ENCODE results near the gene SYNJ2. TPM values are rescaled to one million over a fixed set of nuclear protein-coding genes. Genes with fewer than 3 reads are reported as not detected.
A peak's percentile ranks its signal among the peaks of the same experiment; 100 is the strongest.

The SYNJ2 gene
- total RNA-seq, 1 donor from 2014 or later, result 22.5 TPM

DNA sequence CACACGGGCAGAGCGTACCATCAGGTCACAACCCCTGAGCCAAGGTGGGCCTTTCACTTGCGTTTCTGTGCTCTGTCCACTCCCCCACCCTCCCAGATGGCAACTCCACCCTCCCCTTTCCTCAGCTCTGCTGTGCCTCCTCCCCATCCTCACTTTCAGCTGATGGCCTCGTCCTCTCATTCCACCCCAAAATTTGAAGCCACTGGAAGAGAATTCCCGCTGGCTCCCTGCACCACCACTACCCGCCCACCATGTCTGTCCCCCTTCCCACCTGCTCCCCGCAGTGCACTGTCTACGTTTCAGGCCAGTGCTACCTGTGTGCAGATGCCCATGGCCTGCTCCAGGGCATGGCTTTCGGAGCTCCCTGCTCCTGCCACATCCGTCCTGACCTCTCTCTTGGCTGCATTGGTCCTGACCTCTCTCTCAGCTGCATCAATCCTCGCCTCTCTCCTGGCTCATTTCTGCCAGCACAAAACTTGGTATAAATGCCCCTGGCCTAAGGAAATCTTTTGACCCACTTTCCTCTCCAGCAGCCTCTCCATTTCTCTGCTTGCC is 24.0 kb downstream of the SYNJ2 start:
- ATAC-seq, result no peak
- DNase-seq (ENCODE audit: low spot score), result no peak

DNA sequence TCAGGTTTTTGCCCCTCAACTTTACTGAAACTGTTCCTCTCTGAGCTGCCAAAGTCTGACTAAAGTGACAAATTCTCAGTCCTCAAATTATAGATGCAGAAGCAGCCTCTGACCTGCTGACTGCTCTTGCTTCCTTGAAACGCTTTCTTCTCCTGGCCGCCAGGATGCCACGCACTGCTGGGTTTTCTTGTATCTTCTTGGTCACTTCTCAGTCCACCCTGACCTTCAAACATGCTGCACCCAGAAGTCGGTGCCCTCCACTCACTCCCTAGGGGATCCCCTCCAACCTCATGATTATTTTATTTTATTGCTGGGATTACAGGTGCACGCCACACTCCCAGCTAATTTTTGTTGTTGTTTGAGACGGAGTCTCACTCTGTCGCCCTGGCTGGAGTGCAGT is 24.7 kb downstream of the SYNJ2 start:
- DNase-seq (ENCODE audit: low spot score), result no peak
- intact Hi-C loops (cut with DNase I), result no loop called here
- ATAC-seq, result no peak

More for the DNA sequence above, 24.0 kb downstream of the SYNJ2 start:
- intact Hi-C loops (cut with DNase I), result no loop called here

DNA sequence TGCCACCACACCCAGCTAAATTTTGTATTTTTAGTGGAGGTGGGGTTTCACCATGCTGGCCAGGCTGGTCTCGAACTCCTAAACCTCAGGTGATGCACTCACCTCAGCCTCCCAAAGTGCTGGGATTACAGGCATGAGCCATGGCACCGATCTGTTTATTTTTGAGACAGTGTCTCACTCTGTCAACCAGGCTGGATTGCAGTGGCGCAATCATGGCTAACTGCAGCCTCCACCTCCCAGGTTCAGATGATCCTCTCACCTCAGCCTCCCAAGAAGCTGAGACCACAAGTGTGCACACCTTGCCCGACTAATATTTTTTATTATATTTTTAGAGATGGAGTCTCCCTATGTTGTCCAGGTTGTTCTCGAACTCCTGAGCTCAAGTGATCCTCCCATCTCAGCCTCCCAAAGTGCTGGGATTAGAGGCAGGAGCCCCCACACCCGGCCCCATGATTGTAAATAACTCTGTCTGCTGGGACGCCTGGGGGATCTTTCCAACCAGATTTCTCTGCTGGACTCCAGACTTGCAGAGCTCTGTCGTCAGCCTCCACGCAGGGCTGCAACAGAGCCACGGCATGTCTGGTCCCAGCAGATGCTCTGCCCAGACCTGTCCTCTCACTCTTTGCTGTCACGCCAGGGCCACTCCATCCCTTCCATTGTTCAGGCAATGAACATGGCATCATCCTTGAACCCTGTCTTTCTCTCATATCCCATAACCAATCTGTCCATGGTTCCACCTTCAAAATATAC is 25.3 kb downstream of the SYNJ2 start:
- ATAC-seq (no peak), DNase-seq (ENCODE audit: low spot score) (no peak)
- intact Hi-C loops (cut with DNase I), result no loop called here

DNA sequence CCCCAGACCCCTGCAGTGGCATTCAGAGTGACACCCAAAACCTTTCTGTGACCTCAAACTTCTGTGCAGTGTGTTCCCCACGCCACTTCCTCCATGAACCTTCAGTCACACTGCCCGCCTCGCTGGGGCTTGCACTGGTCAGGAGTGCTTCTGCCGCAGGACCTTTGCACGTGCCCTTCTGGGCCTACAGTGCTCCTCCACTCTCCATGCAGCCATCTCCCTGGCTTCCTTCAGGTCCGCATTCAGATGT is 27.1 kb downstream of the SYNJ2 start:
- ATAC-seq (no peak), DNase-seq (ENCODE audit: low spot score) (no peak)
- intact Hi-C loops (cut with DNase I), result no loop called here

DNA sequence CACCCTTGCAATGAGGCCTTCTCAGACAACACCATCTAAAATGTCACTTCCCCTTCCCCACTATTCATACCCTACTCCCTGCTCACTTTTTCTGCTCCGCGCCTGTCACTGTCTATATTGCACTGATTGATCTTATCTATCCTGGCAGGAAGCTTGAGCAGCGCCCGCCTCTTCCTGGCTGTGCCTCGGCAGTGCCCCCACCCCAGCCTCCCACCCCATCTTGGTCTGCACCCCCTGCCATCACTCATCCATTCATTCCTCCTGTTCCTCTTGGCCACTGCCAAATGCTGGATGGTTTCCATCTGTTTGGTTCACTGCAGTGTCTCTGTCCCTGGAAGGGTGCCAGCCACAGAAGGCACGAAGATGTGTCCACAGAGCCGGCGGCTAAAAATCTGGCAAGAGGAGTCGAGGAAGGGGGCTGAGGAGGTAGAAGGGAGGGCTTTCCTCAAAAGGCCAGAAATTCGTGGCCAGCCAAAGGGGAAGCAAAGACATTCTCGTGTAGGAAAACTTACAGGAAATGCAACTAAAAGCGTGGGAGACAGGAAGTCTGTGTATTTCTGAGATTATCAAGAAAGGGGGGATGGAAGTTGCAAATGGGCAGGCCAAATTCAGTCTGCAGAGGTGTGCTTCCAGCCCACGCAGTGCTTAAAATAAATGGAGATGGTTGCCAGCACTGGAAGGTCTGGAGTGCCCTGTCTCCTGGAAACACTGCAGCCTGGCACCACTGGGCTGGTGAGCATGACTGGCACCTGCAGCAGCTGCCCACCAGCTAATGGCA is 27.6 kb downstream of the SYNJ2 start:
- DNase-seq (ENCODE audit: low spot score) (no peak), ATAC-seq (peak; percentile 13)
- intact Hi-C loops (cut with DNase I), result no loop called here

DNA sequence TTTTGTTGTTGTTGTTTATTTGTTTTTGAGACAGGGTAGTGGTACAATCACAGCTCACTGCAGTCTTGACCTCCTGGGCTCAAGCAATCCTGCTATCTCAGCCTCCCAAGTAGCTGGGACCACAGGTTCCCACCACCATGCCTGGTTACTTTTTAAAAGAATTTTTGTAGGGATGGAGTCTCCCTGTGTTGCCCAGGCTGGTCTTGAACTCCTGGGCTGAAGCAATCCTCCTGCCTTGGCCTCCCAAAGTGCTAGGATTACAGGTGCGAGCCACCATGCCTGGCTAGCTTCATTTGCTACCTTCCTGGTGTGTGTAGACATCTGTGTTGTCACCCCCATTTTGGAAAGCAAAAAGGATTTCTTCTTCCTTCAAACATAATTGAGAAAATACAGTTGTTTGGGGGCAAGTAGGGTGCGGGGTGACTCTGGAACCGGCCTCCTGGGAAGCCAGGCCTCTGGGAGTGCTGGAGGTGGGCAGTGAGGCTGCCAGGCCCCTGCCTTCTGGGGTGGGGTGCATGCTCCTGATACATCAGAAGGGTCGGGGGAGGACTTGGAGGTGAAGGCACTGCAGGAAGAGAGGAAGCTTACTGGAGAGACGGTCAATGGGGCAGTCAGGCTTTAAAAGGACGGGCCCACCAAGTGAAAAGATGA is 28.4 kb downstream of the SYNJ2 start:
- DNase-seq (ENCODE audit: low spot score) (no peak), ATAC-seq (no peak)
- intact Hi-C loops (cut with DNase I), result no loop called here

DNA sequence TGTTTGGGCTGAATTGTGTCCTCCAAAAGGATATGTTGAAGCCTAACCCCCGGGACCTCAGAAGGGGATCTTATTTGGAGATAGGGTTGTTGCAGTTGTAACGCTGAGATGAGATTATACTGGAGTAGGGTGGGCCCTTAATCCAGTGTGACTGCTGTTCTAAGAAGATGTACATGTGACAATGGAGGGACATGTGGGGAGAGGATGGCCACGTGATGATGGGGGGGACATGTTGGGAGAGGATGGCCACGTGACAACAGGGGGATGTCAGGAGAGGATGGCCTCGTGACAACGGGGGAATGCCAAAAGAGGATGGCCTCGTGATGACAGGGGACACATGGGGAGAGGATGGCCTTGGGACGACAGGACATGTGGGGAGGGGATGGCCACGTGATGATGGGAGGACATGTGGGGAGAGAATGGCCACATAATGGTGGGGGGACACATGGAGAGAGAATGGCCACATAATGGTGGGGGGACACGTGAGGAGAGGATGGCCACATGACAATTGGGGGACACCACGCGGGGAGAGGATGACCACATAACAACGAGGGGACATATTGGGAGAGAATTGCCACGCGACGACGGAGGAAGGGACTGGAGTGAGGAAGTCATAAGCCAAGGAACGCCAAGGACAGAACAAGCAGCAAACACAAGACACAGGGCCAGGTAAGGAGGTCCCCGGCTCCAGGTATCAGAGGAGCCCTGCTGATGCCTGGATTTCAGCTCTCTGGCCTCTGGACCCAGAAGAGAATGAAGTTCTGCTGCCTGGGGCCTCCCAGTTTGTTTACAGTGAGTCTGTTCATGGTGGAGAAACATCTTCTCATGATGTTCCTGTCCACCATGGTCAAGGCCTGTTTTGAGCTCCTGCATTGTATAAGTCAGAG is 29.2 kb downstream of the SYNJ2 start:
- peak; percentile 45 for DNase-seq (ENCODE audit: low spot score)
- peak; percentile 11 for ATAC-seq
- intact Hi-C loops (cut with DNase I), result no loop called here

DNA sequence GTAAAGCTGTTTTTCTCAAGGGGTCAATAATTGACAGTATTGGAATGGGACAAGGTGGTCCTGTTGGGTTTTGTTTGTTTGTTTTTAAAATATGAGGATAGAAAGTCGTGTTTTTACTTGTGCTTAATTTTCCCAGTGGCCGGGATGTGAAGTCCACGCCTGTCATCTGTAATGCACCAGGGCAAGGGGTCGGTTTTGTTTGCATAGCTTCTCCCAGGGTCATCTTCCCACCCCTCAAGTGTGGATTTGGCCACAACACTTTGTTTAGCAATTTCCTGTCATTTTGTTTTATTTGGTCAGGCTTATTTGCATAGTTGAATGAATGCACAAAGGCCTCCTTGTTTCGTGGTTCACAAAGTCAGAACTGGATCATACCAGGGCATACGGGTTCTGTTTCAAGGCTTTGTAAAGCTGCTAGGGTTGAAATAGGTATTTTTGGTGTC is 29.8 kb downstream of the SYNJ2 start:
- peak; percentile 88 for ATAC-seq
- DNase-seq (ENCODE audit: low spot score), result peak; percentile 50
- intact Hi-C loops (cut with DNase I), result no loop called here

DNA sequence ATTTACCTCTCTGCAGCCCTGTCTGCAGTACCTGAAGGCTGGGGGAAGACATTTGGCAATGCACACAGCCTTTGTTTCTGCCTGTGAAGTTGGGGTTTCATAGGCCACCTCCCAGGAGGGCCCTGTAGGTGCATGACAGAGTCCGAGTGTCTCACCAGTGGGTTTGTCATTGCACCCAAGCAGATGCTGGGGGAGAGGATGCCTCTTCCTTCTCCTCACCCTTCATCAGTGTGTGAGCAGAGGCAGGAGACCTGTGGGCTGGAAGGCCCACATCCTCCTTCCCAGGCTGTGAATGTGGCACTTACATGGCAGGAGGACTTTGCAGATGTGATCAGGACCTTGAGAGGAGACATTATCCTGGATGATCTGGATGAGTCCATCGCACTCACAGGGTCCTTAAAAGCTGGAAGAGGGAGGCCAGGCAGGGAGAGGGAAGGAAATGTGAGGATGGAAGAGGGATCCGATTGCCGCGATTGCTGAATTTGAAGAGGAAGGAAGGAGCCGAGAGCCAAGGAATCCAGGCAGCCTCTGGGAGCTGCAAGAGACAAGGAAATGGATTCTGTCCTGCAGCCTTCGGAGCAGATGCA is 30.4 kb downstream of the SYNJ2 start:
- ATAC-seq, result peak; percentile 20
- intact Hi-C loops (cut with DNase I), result no loop called here
- DNase-seq (ENCODE audit: low spot score), result no peak

DNA sequence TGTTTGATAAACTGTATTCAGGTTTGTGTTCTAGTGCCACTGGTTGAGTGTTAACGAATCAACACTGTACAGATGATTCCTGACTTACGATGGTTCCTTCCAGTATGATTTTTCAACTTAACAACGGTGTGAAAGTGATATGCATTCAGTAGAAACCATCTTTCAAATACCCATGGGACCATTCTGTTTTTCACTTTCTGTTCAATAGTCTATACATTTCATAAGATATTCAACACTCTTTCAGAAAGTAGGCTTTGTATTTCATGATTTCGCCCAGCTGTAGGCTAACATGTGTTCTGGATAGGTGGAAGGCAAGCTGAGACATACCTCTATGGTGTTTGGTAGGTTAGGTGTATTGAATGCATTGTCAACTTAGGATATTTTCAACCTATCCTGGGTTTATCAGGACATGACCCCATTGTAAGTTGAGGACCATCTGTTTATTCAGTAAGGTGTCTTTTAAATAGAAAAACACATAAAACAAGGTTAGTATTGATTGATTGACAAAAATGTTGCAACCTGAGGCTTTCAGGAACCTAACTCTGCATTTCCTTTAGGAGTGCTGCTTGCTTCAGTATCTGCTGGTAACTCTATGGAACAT is 32.3 kb downstream of the SYNJ2 start:
- ATAC-seq (no peak), DNase-seq (ENCODE audit: low spot score) (no peak)
- intact Hi-C loops (cut with DNase I), result no loop called here

DNA sequence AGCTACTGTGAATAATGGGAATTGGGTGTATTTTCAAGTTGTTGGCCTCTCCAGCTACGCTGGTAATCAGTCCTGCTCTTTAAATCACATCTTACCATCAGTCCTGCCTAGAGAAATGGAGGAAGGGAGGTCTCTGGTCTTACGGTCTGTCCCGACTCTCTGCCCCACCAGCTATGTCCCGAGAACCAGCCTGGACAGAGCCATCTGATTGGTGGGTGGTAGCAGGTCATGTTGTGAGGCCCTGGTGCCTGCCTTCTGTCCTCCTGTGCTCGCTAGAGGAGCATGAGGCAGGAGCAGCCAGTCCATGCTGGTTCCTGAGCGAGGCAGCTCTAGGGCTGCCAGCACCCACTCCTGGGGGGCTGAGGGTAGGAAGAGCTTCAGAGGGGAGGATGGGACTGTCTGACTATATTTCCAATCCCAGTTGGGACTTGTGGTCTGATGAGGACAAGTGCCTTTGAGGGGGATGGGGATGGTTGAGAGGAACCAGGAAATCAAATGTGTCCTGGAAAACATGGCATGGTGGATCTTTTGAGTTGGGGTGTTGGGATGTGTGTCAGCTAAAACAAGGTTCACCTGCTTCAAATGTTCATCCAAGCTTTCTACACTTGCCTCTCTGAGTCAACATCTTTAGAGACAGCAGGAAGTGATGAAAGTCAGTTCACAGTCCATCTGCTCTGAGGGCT is 33.0 kb downstream of the SYNJ2 start:
- no peak for ATAC-seq

DNA sequence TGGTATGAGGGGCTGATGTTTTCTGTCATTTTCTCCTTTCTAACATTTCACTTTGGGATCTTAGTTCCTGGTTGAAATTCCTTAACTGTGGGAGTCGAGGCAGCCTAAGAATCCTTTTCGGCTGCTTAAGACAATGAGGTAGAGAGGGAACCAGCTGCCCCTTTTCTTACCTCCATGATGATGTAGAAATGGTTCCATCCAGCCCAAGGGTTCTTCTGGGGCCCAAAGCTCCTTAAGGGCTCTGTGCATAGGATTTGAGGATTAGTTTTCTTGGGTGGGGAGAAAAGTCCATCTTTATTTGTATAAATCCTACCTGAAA is 33.5 kb downstream of the SYNJ2 start:
- intact Hi-C loops (cut with DNase I), result no loop called here
- ATAC-seq (no peak), DNase-seq (ENCODE audit: low spot score) (no peak)

More for the DNA sequence above, 33.0 kb downstream of the SYNJ2 start:
- intact Hi-C loops (cut with DNase I), result no loop called here
- no peak for DNase-seq (ENCODE audit: low spot score)

DNA sequence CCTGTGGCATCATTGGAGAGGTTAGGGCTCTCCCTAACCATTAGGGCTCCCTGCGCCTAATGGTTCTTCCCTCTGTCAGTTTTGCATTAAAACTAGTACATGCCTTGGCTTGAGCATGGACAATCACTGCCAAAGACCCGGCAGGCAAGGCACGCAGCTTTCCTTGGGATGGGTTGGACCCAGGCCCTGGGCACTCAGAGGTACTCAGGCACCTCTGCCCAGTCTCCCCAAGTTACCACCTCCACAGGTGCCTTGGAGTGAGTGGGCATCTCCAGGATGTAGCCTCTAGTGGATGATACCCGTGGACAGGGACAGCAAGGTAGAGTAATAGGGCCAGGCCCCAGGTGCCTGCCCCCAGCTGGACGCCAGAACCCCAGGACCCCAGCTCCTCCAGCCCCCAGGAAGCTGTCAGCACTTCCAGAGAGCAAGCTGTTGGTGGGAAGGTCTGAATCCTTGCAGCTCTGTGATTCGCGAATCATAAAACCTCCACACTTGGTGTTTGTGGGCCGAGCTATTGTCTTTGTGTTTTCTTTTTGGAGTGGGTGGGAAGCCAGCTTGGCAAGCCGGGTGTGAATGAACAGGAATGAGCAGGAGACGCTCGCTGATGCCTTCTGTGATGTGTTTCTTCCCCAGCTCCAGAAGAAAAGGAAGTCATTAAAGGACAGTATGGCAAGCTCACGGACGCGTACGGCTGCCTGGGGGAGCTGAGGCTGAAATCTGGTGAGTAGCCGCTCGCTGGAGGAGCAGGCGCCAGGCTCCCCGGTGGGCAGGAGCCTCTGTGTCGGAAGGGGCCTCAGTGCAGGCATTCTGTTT is 35.1 kb downstream of the SYNJ2 start:
- DNase-seq (ENCODE audit: low spot score) (no peak), ATAC-seq (peak; percentile 30)
- intact Hi-C loops (cut with DNase I), result no loop called here

DNA sequence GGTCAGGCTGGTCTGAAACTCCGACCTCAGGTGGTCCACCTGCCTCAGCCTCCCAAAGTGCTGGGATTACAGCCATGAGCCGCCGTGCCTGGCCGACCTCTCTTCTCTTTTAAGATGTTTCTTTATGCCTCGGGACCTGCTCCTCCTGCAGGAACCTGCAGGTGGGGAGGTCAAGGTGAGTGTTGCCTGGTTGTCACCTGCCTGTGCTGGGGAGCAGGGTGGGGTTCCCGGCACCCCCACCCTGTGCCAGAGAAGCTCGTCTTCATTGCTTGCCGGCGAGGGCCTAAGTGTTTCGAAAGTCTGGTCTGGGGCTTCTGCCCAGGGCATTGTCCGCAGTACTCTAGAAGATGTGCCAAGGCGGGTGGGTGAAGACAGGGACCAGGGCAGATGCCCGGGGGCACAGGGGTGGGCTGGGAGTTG is 36.0 kb downstream of the SYNJ2 start:
- no peak for DNase-seq (ENCODE audit: low spot score)
- no peak for ATAC-seq
- intact Hi-C loops (cut with DNase I), result no loop called here

DNA sequence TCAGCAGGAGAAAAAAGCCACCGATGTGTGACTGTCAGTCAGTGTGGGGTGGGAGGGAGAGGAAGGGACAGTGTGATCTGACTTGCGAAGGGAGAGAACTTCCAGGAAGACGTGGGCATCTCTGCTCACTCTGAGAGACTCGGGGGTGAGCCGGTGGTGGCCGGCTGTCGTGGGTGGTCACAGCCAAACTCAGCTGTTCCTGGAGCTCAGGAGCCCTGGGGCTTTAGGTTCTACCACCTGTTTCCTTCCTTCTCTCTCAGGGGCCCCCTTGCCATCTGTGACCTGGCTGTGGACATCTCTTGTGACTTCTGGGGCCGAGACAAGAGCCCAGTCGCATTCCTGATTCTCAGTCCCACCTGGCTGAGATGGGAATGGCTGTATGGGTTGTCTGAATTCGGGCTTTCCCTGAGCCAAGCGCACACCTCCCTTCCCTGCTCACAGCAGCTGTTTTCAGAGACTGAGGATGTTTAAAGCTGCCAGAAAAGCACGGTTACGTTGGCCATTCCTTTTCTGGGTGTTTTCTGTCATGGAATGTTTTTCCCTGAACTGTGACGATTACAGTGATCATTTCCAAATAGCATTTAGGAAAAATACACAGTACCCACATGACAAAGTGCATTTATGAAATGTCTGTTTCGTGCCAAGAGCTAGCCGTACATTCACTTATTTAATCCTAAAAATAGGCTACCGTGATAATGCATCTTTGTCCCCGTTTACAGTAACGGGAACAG is 36.5 kb downstream of the SYNJ2 start:
- peak; percentile 44 for ATAC-seq
- intact Hi-C loops (cut with DNase I), result no loop called here

DNA sequence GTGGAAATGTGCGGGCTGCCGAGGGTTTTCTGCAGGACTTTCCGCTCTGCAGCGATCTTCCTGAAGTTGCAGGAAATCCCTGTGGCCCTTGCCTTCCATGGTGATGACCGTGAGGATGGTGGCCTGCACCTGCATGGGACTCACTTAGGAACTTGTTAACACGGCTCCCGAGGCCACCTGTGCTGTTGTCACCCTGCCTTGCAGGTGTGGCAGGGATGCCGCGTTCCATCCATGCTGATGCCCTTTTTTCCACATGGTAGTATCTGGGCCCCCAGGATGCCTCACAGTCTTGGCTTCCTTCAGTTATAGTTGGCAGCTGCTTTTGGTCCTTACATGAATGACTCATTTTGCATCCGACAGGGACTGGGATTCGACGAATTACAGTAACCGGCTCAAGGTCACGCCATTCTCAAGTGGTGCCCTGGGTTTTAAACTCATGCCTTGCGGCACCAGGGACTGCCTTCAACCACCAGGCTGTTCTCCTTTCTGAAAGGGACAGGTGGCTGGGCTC is 37.2 kb downstream of the SYNJ2 start:
- intact Hi-C loops (cut with DNase I), result no loop called here
- no peak for DNase-seq (ENCODE audit: low spot score)
- ATAC-seq, result no peak

More for the DNA sequence above, 36.5 kb downstream of the SYNJ2 start:
- DNase-seq (ENCODE audit: low spot score), result no peak

Data from sciatic nerve (tissue), 2 donors.